GM13976 (cell line): ENCODE data around the gene CLIC1.

Source experiments
- DNase-seq: peaks from one replicate; pipeline ENCODE4 v3.0.0; 2012; ENCODE audit warnings: low spot score
- in situ Hi-C: fragments of 300-500 bp; cut with MboI; formaldehyde crosslinking; loops from one replicate; pipeline ENCODE4 v1.12.0; 2022; ENCODE audit warnings: low sequenced_read_pairs, mixed read lengths, inconsistent platforms; ENCODE audit not compliant: unreplicated experiment
- TF ChIP-seq, protein P1 (sequence below): IDR thresholded peaks from 2 replicates; pipeline ENCODE4 v1.5.1; 2012; ENCODE audit warnings: borderline replicate concordance, mild to moderate bottlenecking; ENCODE audit not compliant: insufficient read depth; ENCODE audit errors: extremely low read depth, missing control alignments, control extremely low read depth

Gene CLIC1

DNA sequence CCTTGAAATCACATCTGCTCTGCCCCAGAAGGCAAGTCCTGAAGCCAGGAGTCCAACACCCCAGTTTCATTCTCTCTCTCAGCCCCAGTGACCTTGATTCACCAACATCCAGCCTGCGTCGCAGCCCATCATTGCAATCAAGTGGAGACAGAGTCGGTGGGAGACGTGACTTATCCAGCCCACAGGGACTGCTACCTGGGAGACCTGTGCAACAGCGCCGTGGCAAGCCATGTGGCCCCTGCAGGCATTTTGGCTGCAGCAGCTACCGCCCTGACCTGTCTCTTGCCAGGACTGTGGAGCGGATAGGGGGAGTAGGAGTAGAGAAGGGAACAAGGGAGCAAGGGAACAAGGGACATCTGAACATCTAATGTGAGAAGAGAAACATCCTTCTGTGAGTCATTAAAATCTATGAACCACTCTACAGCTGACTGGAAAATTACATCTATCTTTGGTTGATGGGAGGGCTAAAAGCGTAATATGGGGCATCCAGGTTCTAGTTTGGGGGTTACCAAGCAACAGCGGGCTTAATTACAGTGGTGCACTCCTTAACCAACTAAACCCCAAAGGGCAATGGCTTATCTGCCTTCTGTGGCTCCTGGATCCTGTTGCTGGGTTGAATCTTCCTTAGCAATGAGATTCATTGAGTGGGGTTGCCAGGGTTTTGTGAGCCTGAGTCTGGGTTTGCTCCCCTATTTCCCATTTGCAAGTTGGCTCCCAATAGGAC lies 18.7 kb downstream of the CLIC1 start:
- TF ChIP-seq, protein P1, sequence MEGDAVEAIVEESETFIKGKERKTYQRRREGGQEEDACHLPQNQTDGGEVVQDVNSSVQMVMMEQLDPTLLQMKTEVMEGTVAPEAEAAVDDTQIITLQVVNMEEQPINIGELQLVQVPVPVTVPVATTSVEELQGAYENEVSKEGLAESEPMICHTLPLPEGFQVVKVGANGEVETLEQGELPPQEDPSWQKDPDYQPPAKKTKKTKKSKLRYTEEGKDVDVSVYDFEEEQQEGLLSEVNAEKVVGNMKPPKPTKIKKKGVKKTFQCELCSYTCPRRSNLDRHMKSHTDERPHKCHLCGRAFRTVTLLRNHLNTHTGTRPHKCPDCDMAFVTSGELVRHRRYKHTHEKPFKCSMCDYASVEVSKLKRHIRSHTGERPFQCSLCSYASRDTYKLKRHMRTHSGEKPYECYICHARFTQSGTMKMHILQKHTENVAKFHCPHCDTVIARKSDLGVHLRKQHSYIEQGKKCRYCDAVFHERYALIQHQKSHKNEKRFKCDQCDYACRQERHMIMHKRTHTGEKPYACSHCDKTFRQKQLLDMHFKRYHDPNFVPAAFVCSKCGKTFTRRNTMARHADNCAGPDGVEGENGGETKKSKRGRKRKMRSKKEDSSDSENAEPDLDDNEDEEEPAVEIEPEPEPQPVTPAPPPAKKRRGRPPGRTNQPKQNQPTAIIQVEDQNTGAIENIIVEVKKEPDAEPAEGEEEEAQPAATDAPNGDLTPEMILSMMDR, result no peak
- no peak for DNase-seq
- in situ Hi-C loops, result no loop called here

- TF ChIP-seq, protein P1, result no peak
- in situ Hi-C loops, result no loop called here
- DNase-seq, result no peak
Observed at GRCh38 chr6:31715022-31715958, 21.0 kb downstream of the CLIC1 start, which contains the start of gene LY6G6D. TSS of gene LY6G6D (plus strand) at chr6:31715348. CDS start at chr6:31715356, 8 bp downstream.

DNA sequence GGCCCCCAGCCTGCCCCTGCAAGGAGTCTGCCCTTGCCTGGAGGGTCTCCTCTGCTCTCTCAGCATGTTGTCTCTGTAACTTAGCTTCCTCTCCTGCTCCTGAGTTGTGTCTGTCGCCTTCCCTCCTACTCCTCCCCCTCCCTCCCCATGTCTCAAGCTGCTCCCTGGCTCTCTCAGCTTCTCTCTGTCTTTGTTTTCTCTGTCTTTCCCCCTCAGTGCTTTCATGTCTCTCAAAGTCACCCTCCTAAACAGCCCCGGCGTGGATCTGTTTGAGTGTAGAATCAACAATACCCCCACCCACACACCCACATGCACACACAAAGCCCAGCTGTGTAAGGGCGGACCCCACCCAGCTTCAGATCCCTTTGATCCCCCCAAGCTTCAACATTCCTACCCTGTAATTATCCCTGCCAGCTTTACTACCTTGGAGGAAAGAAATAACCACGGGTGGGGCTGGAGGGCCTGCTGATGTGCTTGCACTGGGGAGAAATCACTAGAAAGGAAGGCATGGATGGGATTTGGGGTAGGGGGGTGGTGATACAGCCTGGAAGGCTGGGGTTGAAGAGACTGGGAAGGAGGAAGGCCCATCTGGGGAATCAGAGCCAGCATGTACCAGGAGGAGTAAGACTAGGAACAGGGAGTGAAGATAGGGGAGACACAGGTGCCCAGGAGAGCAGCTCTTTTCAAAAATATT lies 22.2 kb downstream of the CLIC1 start:
- no peak for DNase-seq
- TF ChIP-seq, protein P1, result no peak
- in situ Hi-C loops, result no loop called here

DNA sequence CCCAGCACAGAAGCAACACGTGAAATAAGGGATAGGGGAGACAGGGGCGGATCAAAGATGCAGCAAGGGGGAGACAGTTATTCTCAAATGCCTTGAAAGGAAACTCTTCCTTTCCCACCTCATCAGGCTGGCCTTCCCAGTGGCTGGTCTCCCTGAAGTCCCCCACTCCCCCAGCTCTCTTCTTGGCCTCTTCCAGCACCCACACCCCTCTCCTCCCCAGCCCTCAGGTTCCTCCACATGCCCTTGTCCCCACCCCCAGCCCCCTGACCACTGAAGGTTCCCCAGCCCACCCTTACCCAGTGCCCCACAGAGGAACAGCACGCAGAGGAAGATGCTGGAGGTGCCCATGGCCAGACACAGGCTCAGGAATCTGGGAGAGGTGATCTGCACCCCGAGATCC lies 22.9 kb downstream of the CLIC1 start:
- in situ Hi-C loops, result no loop called here
- TF ChIP-seq, protein P1, result no peak
- DNase-seq, result no peak

GRCh38 chr6:31712296-31712695 lies 24.0 kb downstream of the CLIC1 start:
- TF ChIP-seq, protein P1, result no peak
- in situ Hi-C loops, result no loop called here
- no peak for DNase-seq

DNA sequence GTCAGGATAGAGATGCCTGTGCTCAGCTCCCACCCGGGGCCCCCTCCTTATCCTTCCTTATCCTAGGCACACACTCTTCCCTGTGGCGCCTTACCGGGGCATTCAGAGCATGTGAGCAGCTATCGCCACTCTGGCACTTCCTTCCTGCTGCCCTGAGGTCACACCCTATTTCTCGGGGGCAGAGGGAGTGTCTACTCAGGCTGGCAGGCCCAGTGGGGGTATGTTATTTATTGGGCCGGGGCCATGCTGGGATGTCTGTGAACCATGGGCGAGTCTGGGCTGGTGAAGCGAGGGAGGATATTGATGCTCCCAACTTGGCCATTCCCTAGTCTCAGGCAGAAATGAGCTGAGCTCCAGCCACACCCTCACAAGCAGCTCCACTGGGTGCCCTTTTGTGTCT lies 25.1 kb downstream of the CLIC1 start:
- in situ Hi-C loops, result no loop called here
- DNase-seq, result no peak
- TF ChIP-seq, protein P1, result no peak
